Activated CD4-positive, alpha-beta T cell treated with anti-CD3 and anti-CD28 coated beads for 4 hours (primary cell): Measurements from ENCODE around the gene RSBN1L.
A peak's percentile ranks its signal among the peaks of the same experiment; 100 is the strongest.

Experiments used
- DNase-seq, 2 donors: peaks; one replicate each; pipeline ENCODE4 v3.0.0-alpha.2; 2020

RSBN1L gene

DNA sequence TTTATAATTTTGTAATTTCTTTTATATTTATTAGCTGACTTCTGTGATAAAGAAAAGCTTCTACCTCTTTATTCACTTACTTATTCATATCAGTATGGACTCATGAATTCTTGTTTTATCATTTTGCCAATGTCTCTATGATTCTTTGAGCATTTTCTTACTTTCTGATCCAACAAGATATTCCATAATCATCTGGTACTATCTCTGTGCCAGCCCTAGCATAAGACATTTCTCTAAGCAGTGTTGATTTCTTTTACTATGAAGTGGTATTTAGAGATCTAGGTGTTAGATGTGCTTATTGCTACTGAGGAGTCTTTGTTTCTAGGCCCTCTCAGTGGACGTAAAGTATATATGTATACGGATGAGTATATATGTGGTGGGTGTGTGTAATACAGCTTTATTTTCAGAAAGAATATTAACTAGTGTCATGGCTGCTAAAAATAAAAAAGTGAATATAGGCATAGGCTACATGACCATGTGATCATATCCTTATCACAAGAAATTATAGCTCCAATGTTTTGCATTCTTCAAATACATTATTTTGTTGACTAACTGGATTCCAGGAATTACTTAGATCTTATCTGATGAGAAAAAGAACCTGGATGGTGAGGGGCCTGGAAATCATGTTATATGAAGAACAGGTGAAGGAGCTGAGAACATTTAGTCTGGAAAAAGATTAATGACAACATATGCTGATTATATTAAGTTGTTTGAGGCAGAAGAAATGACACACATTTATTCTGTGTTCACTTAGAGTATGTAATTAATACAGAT lies 115.4 kb downstream of the RSBN1L start:
- no peak for DNase-seq

DNA sequence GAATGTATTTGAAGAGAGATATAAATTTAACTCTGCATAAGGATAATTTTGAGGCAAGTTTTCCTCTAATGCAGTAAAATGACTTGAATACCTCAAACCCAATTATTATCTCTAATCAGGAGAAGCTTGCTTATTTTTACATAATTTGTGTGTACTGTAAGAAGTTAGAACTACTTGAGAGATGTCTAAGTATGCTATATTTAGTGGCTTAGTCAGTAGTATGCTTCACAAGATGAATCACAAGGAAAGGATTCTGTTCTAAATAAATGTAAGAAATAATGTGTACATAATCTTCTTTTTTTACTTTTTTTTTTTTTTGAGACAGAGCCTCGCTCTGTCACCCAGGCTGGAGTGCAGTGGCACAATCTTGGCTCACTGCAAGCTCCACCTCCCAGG lies 116.0 kb downstream of the RSBN1L start:
- DNase-seq: no peak

DNA sequence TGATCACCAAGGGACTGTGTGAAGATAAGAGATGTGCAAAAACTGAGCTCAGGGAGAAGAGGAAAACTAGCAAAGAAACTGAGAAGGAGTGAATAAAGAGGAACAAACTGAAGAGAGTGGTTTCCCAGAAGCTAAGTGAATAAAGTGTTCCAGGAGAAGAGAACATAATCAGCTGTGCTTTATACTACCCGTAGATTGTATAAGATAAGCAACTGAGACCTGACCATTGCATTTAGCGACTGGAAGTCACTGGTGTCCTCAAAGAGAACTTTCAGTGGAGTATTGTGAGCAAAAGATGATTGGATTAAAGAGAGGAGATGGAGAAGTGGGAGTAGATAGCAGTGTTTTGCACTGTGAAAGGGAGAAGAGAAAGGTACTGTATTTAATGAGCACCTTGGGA lies 116.9 kb downstream of the RSBN1L start:
- DNase-seq: no peak

DNA sequence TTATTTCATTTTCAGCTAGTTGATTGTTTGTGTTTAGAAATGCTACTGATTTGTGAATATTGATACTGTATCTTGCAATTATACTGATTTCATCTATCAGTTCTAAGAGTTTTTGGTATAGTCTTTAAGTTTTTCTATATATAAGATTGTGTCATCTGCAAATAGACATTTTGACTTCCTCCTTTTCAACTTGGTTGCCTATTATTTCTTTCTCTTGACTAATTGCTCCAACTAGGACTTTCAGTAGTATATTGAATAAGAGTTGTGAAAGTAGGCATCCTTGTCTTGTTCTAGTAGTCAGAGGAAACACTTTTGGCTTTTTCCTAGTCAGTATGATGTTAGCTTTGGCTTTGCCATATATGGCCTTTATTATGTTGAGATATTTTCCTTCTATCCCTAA lies 122.8 kb downstream of the RSBN1L start:
- no peak for DNase-seq

DNA sequence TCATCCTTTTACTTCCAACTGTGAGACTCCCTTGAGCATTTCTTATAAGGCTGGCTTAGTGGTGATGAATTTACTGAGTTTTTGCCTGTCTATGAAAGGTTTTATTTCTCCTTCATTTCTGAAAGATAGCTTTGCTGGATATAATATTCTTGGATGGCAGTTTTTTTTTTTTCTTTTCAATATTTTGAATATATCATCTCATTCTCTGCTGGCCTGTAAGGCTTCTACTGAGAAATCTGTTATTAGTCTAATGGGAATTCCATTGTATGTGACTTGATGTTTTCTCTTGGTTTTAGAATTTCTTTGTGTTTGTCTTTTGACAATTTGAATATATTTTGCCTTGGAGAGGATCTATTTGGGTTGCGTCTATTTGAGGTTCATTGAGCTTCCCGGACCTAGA lies 124.7 kb downstream of the RSBN1L start:
- DNase-seq: no peak

DNA sequence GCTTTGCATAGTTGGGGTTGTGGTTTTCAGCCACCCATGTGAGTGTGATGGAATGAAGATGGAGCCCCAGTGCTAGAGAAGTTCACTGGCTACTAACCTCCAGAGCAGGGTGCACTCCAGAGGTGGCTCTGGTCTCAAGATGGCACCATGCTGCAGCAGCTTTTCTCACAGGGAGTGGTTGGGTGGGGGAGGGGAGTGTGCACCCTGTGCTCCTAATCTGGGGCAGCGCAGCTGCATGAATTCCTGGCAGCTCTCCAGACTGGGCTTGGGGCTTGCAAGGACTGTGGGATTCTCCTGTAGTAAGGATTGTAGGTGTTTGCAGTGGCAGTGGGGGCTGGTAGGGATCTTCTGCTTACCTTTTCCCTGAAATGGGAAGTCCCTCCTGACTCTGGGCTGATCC lies 126.0 kb downstream of the RSBN1L start:
- no peak for DNase-seq

DNA sequence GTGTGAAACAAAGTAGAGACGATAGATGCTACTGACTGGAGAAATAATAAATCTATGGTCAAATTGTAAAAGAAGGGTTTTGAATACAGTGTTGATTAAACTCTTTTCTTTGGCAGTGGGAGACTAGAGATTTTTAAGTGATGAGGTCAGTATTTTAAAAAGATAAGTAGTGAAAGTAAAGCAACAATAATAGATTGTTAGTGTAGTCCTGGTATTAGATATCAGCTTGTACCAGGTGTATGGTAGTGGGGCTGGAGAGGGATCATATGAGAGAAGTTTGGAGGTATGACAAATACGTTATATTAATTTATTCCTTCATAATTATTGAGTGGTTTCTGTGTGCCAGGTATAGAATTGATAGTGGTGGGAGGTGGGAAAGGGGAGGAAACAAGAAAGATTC lies 127.5 kb downstream of the RSBN1L start:
- DNase-seq: no peak

DNA sequence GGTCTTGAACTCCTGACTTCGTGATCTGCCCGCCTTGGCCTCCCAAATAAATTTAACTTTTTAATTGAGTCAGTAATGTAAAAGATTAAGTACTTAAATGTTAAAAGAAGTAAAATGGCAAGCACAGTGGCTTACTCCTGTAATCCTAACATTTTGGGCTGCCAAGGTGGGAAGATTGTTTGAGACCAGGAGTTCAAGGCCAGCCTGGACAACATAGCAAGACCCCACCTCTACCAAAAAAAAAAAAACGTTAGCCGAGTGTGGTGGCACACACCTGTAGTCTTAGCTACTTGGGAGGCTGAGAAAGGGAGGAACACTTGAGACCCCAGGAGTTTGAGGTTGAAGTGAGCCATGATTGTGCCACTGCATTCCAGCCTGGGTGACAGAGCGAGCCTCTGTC lies 128.4 kb downstream of the RSBN1L start:
- no peak for DNase-seq

DNA sequence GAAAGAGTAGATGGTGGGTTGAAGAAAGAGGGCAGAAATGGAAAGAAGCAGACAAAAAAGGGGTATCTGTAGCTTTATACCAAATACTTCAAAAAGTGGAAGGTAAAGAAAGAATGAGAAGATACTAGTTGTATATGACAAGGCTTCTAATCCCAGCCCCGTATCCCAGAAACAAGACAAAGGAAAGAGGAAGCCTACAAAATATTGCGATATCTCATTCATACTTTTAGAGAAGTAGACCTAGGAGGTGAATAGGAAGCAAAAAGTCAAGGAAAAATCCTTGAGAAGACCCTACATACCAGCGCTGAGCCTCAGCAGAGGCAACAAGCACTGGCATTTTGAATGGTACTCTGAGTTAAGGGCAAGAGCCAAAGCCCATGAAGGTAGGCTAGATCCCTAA lies 128.9 kb downstream of the RSBN1L start:
- DNase-seq: no peak

DNA sequence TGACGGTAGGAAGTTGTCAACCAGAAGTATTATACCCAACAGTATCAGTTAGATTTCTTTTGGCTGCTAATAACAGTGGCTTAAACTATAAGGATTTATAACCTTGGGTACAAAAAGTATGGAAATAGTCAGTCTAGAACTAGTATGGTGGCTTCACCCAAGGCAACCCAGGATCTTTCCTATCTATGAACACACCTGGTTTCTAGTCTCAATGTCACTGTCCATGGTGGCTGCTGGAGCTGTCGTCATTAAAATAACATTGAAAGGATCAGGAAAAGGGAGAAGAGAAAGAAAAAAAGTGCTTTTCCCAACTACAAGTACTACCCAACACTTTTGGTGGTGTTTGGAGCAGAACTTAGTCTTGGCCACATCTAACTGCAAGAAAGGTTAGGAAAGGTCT lies 130.0 kb downstream of the RSBN1L start:
- DNase-seq: no peak

DNA sequence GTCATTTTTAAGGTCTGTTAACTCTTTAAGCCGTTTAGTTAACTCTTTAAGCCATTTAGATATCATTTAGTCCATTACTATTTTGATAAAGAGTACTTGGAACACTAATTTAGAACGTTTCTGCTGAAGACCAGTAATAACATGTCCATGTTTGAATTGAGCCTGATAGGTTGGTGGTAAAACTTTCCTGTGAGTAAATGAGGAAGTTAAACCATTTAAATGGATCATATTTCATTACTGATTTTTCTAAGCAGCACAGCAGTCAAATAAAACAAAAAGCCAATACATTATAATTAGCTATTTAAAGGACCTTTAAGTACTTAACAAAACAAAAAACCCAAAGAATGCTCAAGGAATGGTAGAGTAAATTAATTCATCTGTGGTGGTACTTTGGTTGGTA lies 131.7 kb downstream of the RSBN1L start:
- DNase-seq: no peak

DNA sequence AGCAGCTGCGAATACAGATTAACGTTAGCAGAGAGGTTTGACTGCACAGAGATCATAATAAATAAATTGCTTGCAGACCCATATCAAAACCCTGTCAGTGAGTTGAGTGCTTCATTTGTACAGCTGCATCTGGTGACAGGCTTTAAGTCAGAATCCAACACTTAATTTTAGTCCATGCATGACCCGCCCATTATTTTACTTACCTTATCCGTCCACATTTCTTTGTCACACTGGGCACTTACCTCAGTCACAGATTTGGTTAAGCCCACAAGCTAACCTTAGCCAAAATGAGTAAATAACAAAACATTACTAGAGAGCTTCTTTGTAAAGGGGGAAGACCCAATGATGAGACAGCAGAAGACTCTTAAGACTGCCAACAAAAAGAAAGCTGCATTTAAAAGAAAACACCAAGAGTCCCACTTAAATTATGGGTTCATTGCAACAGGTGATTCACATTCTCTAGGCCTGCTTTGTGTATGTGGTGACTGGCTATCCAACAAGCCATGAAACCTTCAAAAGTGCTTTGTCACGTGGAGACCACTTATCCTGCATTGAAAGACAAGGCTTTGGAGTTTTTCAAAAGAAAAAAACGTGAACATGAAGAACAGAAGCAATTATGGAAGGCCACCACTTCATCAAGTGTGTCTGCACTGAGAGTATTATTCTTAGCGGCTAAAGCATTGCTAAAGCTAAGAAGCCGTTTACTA lies 134.5 kb downstream of the RSBN1L start:
- DNase-seq: no peak

DNA sequence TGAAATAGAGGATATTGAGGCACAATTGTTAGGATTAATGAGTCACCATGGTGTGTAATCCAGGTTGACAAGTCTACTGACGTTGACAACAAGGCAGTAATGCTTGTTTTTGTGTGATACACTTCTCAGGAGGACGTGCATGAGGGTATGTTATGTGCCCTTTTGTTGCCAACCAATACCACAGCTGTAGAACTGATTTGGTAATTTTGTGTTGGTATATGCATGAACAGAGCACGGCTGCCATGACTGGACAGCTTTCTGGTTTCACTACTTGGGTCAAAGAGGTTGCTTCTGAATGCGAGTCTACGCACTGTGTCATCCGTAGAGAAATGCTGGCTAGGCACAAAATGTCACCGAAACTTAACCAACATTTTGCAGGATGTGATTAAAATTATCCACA lies 135.2 kb downstream of the RSBN1L start:
- peak in 1 of 2 donors; percentile 5 for DNase-seq

DNA sequence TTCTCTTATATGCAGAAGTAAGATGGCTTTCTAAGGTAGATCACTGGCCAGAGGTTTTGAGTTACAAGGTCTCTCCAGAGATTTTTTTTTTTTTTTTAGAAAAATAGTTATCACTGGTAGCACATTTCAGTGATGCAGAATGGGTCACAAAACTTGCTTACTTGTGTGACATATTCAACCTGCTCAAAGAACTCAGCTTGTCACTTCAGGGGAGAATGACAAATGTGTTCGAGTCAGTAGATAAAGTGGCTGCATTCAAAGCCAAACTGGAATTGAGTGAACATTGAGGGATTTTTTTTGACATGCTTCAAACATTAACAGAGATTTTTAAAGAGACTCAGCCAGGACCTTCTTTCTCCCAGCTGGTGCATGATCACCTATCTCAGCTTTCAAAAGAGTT lies 135.7 kb downstream of the RSBN1L start:
- no peak for DNase-seq
